Astrocyte (in vitro differentiated cells and primary cell): ENCODE data around the gene OSBP. TPM values are rescaled to one million over a fixed set of nuclear protein-coding genes. Genes with fewer than 3 reads are reported as not detected.

Source experiments
- DNase-seq: peaks from one replicate; pipeline ENCODE4 v3.0.0-alpha.2; 2010; ENCODE audit warnings: low read depth
- FAIRE-seq: peaks from 2 replicates; lab custom pipeline; 2011; peaks lifted over from hg19 to GRCh38; lab: Jason Lieb, UNC
- H2AFZ ChIP-seq: 2 replicates; pipeline ENCODE4 v1.6.0; 2012; ENCODE audit warnings: low read depth, low read length, inconsistent platforms
- H3K27ac ChIP-seq: 2 replicates; pipeline ENCODE4 v1.5.1; 2011; ENCODE audit warnings: low read depth, low read length, inconsistent platforms
- H3K27me3 ChIP-seq: 2 replicates; pipeline ENCODE4 v1.6.0; 2011; ENCODE audit warnings: low read length, inconsistent platforms; ENCODE audit not compliant: insufficient read depth
- H3K36me3 ChIP-seq: 2 replicates; pipeline ENCODE4 v1.5.1; 2011; ENCODE audit warnings: low read length, inconsistent platforms; ENCODE audit not compliant: insufficient read depth
- H3K4me1 ChIP-seq: 2 replicates; pipeline ENCODE4 v1.5.1; 2011; ENCODE audit warnings: low read length, inconsistent platforms; ENCODE audit not compliant: insufficient read depth
- H3K4me2 ChIP-seq: 2 replicates; pipeline ENCODE4 v1.6.0; 2012; ENCODE audit warnings: low read length, inconsistent platforms
- H3K4me3 ChIP-seq: 2 replicates; pipeline ENCODE4 v1.5.1; 2011; ENCODE audit warnings: low read depth, mild to moderate bottlenecking, low read length, inconsistent platforms; ENCODE audit not compliant: insufficient read depth
- H3K79me2 ChIP-seq: 2 replicates; pipeline ENCODE4 v1.6.0; 2012; ENCODE audit warnings: mild to moderate bottlenecking, low read length, inconsistent platforms; ENCODE audit not compliant: insufficient read depth
- H3K9ac ChIP-seq: 2 replicates; pipeline ENCODE4 v1.6.0; 2012; ENCODE audit warnings: mild to moderate bottlenecking, low read length, inconsistent platforms
- H3K9me3 ChIP-seq: 2 replicates; pipeline ENCODE4 v1.5.1; 2012; ENCODE audit warnings: low read depth, mild to moderate bottlenecking, low read length, inconsistent platforms; ENCODE audit not compliant: insufficient read depth
- H4K20me1 ChIP-seq: 2 replicates; pipeline ENCODE4 v1.6.0; 2012; ENCODE audit warnings: low read length, inconsistent platforms; ENCODE audit not compliant: insufficient read depth
- H3K27ac Mint-ChIP-seq: one replicate; pipeline ENCODE4 v1.8.0; 2021; ENCODE audit warnings: mild to moderate bottlenecking, mixed read lengths; ENCODE audit not compliant: unreplicated experiment
- H3K27me3 Mint-ChIP-seq: one replicate; pipeline ENCODE4 v1.8.0; 2021; ENCODE audit warnings: low read depth, mixed read lengths; ENCODE audit not compliant: unreplicated experiment
- H3K36me3 Mint-ChIP-seq: one replicate; pipeline ENCODE4 v1.8.0; 2021; ENCODE audit warnings: low read depth, mixed read lengths; ENCODE audit not compliant: unreplicated experiment
- H3K4me1 Mint-ChIP-seq: one replicate; pipeline ENCODE4 v1.8.0; 2021; ENCODE audit warnings: low read depth, mixed read lengths; ENCODE audit not compliant: unreplicated experiment
- H3K4me3 Mint-ChIP-seq: one replicate; pipeline ENCODE4 v1.8.0; 2021; ENCODE audit warnings: mild to moderate bottlenecking, moderate library complexity, mixed read lengths; ENCODE audit not compliant: unreplicated experiment
- H3K9me3 Mint-ChIP-seq: one replicate; pipeline ENCODE4 v1.8.0; 2021; ENCODE audit warnings: mild to moderate bottlenecking, mixed read lengths; ENCODE audit not compliant: unreplicated experiment
- CTCF ChIP-seq: IDR thresholded peaks from 2 replicates; pipeline ENCODE4 v1.5.1; 2011; ENCODE audit warnings: low read depth, mild to moderate bottlenecking, inconsistent platforms, low read length, moderate library complexity; ENCODE audit not compliant: insufficient read depth
- EZH2 ChIP-seq: IDR thresholded peaks from 2 replicates; pipeline ENCODE4 v1.6.1; 2012; ENCODE audit warnings: mild to moderate bottlenecking, low read length, inconsistent platforms; ENCODE audit not compliant: insufficient read depth
- microRNA-seq: library from miRNA; unstranded; fragments of <30 nt; microRNA quantifications from one replicate; pipeline ENCODE4 v1.2.0, GENCODE V29; 2020
- total RNA-seq: library from RNA; stranded (reverse); gene quantifications from 2 replicates; pipeline ENCODE4 v1.2.1, GENCODE V29; 2021

The OSBP gene
- total RNA-seq, 1 donor from 2014 or later: 48.6 TPM

GRCh38 chr11:59532620-59533019, 83.0 kb downstream of the OSBP start:
- Mint-ChIP-seq H3K4me1 (peaks cover 7% of the 10 kb centered on the region), H3K27me3 (no peaks in the 10 kb centered on the region), H3K4me3 (no peak overlapping the region), H3K36me3 (no peaks in the 10 kb centered on the region), H3K9me3 (no peaks in the 10 kb centered on the region), H3K27ac (no peak overlapping the region)
- peaks cover 8% of the 10 kb centered on the region for H3K27me3 ChIP-seq
- H4K20me1 ChIP-seq: no peaks in the 10 kb centered on the region
- no peak for FAIRE-seq
- no peaks in the 10 kb centered on the region for H3K9me3 ChIP-seq
- no peak overlapping the region for H3K27ac ChIP-seq
- DNase-seq: no peak
- no peak overlapping the region for H2AFZ ChIP-seq
- no peak overlapping the region for H3K4me3 ChIP-seq
- no peaks in the 10 kb centered on the region for H3K79me2 ChIP-seq
- no peak for TF ChIP-seq EZH2
- TF ChIP-seq CTCF: no peak
- H3K36me3 ChIP-seq: no peaks in the 10 kb centered on the region
- H3K4me2 ChIP-seq: no peak overlapping the region
- H3K9ac ChIP-seq: no peak overlapping the region
- H3K4me1 ChIP-seq: no peaks in the 10 kb centered on the region

GRCh38 chr11:59528711-59529110, 86.9 kb downstream of the OSBP start:
- no peak for FAIRE-seq
- Histone ChIP-seq H4K20me1 (no peaks in the 10 kb centered on the region), H3K27ac (no peak overlapping the region), H3K79me2 (no peaks in the 10 kb centered on the region), H3K9me3 (no peaks in the 10 kb centered on the region), H3K4me3 (no peak overlapping the region), H3K36me3 (no peaks in the 10 kb centered on the region), H3K27me3 (peaks cover 13% of the 10 kb centered on the region), H2AFZ (no peak overlapping the region), H3K4me1 (no peaks in the 10 kb centered on the region), H3K4me2 (no peak overlapping the region), H3K9ac (no peak overlapping the region)
- Mint-ChIP-seq H3K27ac (no peak overlapping the region), H3K27me3 (peaks cover 2% of the 10 kb centered on the region), H3K9me3 (no peaks in the 10 kb centered on the region), H3K4me3 (no peak overlapping the region), H3K4me1 (peaks cover 7% of the 10 kb centered on the region), H3K36me3 (no peaks in the 10 kb centered on the region)
- TF ChIP-seq EZH2 (no peak), CTCF (no peak)
- DNase-seq: no peak

Small RNA genes lying within 50 kb of the gene (microRNA-seq; reads per million reads assigned to microRNA genes)
- 1.1 reads per million for gene MIR3162

Other genes starting within 250 kb of the OSBP start
- not detected in 2 replicates for gene OR5A2, start 189.4 kb downstream of the OSBP start, total RNA-seq
- not detected in 2 replicates for gene OR5A1, start 179.3 kb downstream of the OSBP start, total RNA-seq
- not detected in 2 replicates for gene OR4D6, start 158.8 kb downstream of the OSBP start, total RNA-seq
- not detected in 2 replicates for gene OR4D10, start 142.5 kb downstream of the OSBP start, total RNA-seq
- not detected in 2 replicates for gene OR4D11, start 112.2 kb downstream of the OSBP start, total RNA-seq
- gene OR4D9, start 104.2 kb downstream of the OSBP start, total RNA-seq: not detected in 2 replicates
- 37.3 and 38.1 TPM in 2 replicates for gene PATL1, start 53.3 kb upstream of the OSBP start, total RNA-seq
- not detected in 2 replicates for gene OR10V1, start 98.1 kb upstream of the OSBP start, total RNA-seq
- gene STX3, start 139.6 kb upstream of the OSBP start, total RNA-seq: 43.1 and 61.2 TPM in 2 replicates
- 29.7 and 30.9 TPM in 2 replicates for gene MRPL16, start 195.0 kb upstream of the OSBP start, total RNA-seq
- gene CBLIF, start 229.7 kb upstream of the OSBP start, total RNA-seq: not detected in 2 replicates